GM18867 (cell line): ENCODE measurements around the gene CDC42BPG.

Experiments used
- ATAC-seq: cut with Tn5 transposase; IDR thresholded peaks from one replicate; pipeline ENCODE4 v1.9.1; 2021; ENCODE audit warnings: mild to moderate bottlenecking, moderate library complexity; ENCODE audit not compliant: unreplicated experiment

CDC42BPG gene

DNA sequence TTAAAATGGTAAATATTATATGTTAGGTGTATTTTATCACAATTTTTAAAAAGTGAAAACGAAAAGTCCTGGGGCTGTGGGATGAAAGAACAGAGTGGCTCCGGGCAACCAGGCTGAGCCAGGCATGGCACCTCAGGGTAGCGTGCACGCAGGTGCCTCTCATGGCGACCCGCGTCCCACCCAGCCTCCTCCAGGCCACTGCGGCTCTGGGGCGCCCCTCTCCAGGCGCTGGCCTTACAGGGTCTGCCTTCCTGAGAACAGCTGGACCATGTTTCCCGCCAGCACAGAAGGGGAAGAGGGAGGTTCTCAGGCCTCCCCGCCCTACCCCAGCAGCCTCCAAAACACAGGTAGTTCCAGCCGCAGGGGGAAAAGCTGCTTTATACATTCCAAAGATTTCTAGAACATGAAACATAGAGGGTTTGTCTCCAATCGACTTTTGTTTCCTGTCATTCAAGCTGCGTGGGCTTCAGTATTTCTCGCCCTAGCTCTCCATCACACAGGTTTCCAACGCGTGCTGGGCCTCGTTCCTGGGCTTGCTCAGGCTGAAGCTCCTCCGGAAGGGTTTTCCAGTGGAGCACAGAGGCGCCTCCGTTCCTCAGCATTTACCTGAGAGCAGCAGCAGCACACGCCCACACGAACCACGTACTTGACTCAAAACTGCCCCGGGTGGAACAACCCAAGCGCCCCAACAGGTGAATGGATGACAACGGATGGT is 23.5 kb upstream of the CDC42BPG start:
- ATAC-seq, result no peak

GRCh38 chr11:64866173-64866491 is 21.7 kb upstream of the CDC42BPG start:
- no peak for ATAC-seq

DNA sequence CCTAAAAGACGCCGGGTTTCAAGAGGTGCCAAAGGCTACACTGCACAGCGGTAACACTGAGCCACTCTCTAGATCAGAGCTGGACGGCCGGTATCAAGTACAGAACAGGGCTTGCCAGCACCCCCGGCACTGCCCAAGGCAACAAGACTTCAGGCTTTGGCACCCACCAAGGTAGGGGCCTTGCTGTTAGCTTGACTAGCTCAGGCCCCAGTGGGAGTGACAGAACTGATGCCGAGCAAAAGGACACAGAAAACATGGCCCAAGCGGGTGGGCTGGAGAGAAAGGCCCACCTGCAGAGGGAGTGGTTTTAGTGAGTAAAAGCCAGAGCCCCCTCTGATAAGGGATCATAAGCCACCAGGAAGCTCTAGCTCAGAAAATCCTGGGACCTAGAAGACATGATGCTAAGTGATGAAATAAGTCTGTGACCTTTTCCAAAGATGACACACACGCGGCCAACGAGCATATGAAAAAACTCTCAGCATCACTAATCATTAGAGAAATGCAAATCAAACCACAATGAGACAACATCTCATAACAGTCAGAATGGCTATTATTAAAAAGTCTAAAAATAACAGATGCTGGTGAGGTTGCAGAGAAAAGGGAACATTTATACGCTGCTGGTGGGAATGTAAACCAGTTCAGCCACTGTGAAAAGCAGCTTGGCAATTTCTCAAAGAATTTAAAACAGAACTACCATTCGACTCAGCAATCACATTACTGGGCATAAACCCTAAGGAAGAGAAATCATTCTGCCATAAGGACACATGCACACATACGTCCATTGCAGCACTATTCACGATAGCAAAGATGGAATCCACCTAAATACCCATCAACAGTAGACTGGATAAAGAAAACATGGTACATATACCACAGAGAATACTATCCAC is 21.1 kb upstream of the CDC42BPG start:
- peak; percentile 33 for ATAC-seq

DNA sequence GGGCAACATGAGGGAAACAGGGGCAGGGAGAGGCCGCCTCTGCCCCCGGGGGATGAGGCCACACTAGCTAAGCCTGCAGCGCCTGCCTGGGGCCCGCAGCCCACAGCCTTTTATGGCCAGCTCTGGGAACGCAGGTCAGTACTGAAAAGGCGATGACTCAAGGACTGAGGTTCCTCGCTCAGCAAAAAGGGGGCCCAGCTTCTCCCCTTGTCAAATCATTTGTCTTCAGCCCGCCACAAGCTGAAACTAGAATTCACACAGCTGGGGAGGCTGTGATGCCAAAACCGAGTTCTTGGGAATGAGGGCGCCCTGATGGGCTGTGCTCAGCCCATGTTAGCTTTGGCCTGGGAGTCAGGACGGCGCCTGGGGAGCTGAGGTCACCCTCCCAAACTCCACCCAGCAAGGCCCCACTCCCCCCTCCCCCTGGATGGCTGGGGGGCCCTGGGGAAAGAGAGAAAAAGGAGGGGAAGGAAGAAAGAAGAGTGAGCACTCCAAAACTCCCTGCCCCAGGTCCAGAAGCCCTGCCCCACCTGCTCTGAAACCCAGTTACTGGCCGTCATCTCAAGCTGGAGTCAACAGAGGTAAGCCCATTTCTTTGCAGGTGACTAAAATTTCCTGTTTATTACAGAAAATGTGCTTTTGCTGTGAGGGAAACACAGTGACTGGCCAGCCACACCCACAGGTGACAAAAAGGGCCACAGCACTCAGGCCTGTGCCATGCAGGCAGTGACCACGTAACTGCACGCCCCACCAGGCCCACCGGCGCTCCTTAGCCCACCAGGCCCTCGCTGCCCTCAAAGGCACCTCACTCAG is 20.2 kb upstream of the CDC42BPG start:
- ATAC-seq, result peak; percentile 19

- ATAC-seq, result no peak
Observed at GRCh38 chr11:64864135-64864472, 19.7 kb upstream of the CDC42BPG start.

DNA sequence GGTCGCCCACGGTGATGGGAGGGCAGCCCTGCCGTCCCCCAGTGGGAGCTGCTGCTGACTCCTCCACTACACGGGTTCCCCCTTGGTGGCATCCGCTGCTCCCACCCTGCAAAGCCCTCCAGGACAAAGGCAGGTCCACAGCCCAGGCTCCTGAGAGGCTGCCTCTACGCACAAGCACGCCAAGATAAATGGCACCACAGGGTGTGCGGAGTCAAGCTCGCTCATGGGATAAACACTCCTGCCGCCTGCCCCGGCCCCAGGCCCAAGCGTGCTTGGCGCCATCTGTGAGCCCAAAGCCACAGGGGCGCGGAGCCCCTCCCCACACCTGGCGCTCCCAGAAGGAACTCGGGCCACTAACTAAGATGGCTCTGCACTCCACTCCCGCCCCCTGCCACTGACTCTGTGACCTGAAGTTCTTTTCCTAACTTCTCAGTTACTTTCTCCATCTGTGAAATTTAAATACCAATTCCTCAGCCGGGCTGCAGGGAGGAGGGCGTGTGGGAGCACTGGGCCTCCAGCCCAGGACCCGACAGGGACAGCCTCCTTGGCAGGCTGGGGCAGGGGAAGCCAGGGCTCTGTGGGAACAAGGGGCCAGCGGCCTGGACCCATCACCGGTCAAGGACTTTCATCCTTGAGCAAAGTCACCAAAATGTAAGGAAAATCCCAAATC is 19.1 kb upstream of the CDC42BPG start:
- no peak for ATAC-seq

GRCh38 chr11:64862987-64863390 is 18.5 kb upstream of the CDC42BPG start:
- no peak for ATAC-seq

- ATAC-seq, result no peak
Observed at GRCh38 chr11:64861227-64861975, 16.9 kb upstream of the CDC42BPG start.

DNA sequence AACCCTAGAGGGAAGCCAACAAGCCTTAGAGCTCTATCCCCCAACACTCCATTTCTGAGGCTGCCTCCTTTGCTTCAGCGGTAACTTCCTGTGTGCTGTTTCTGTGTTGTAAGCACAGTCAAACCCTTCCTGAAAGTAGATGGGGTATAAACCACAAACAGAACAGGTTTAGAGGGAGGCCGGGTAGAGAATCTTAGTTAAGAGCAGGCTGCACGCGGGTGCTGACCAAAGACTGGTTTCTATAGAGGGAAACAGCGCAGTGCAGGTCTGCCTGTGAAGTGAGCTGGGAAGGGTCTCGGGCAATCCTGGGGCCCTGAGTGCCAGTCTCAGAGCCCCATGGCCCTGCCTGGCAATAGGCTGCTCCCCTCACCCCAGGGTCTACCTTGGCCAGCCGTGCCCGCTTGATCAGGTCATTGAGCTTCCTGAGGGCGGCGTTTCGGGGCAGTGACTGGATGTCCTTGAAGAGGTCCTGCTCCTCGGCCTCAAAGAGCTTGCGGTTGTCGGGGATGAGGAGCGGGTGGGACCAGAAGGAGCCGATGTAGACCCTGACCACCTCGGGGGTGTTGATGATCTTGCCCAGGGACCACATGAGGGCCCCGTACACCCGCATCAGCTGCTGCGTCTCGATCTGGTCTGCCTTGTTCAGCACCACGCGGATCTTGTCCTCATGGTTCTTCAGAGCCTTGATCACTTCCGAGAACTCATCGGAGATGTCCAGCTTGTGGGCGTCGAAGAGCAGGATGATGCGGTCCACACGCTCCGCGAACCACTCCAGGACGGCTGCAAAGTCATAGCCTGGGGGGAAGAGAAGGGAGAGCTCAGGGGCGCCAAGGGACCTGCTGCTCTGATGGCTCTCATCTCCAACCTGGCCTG is 15.3 kb upstream of the CDC42BPG start:
- ATAC-seq, result peak; percentile 77

- no peak for ATAC-seq
Observed at GRCh38 chr11:64858467-64859263, 14.2 kb upstream of the CDC42BPG start.

- ATAC-seq, result no peak
Observed at GRCh38 chr11:64857485-64857884, 13.0 kb upstream of the CDC42BPG start.

DNA sequence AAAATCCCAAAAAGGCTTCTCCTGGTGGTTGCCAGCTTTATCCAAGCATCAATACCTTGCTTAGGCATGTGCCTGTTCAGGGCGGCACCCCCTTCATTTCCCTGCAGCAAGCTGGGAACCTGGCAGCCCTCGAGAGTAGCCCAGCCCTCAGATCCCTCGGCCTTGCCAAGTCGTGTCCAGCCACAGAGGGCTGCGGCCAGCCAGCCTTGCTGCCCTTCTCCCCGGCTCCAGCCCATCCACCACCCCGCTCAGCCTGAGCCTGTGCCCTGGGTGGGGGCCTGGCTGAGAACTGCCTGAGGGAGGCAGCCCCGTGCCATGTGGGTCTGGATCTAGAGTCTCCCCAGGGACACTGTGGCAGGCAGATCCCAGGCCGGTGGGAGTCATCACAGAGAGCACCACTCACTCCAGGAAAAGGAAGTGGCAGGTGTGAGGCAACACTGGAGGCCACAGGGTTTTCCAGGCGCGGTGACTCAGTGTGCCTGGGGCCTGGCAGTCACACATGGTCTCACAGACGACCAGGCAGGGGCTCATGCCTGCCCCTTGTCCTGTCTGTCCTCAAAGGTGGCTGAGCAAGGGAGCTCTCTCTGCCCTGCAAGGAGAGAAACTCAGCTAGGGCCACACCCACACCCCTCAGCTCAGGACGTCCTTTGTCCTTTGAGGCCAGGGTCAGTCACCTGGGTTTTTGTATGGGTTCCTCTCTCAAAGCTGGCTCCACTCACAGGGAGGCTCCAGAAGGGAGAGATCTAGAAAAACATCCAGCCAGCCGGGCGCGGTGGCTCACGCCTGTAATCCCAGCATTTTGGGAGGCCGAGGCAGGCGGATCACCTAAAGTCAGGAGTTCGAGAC is 12.2 kb upstream of the CDC42BPG start:
- no peak for ATAC-seq

GRCh38 chr11:64855596-64856304 is 11.3 kb upstream of the CDC42BPG start:
- ATAC-seq, result no peak

DNA sequence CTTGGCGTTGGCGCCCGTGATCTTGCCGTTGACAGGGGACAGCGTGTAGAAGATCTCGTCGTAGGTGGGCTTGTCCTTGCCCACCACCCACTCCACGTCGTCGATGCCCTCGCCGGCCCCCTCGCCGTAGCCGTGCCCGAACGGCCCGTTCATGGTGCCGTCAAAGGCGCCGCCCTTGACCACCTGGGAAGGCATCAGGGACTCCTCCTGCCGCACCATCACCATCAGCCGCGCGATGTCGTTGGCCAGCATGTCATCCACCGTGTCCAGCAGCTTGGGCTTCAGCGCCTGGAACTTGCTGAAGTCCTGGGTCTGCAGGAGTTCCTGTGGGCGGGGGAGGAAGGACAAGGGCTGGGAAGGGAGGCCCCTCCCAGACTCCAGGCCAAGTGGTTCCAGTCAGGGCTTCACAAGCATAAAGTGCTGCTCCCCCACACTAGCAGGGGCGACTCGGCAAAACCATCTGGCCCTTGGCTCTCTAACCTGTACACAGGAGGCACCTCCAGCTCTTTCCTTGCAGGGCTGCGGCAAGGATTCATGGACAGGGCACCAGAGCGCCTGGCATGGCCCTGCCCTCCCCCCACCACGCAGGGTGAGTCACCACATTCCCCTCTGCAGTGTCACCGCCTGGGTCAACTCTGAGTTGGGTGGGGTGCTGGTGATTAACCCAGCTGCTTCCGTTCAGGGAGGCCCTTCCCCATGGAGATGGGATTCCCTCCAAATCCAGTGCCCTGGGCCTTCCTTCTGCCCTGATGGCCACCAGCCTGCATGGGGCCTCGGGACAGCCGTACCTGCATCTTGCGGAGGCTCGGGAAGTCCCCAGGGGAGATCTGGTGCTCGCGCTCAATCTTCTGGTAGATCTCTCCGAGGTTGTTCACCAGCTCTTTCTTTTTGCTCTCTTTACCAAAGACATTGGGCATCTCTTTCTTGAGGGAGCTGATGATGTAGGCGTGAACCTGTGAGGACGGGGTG is 10.4 kb upstream of the CDC42BPG start:
- no peak for ATAC-seq

DNA sequence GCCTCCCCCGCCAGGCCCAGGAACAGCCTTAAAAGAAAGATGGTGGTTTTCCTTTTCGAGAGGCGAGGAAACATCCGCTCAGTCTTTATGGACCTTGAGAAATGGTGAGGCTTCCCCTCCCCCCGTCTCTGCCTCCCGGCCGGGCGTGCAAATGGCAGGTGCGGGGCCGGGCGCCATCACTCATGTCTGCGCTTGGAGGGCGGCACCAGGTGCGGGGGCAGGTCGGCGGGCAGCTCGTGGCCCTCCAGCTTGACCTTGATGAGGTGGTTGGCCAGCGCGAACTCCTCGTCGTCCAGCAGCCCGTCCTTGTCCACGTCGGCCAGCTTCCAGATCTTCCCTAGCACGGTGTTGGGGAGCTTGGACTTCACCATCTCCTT is 9.7 kb upstream of the CDC42BPG start:
- no peak for ATAC-seq

DNA sequence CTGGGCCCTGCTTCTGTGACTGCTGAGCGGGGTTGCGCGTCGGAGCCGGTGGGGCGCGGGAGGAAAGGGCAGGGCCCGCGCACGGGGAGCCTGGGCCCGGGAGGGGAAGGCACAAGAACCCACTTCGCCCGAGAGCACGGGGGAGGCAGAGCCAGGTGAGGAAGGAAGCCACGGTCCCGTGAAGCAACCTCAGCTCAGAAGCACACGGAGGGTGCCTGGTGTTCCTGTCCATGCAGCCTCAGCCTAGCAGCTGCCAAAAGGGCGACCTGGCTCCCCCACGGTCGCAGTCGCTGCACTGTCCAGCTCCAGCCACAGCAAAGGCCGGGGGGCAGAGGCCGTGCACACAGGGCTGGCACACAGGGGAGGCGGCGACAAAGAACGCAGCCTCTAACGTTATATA is 9.3 kb upstream of the CDC42BPG start:
- ATAC-seq, result no peak
